Measurements from ENCODE around the gene REG3G. TPM values are rescaled to one million over a fixed set of nuclear protein-coding genes. Genes with fewer than 3 reads are reported as not detected.

The REG3G gene
- total RNA-seq, 1 experiment from 2014 or later: not detected

GRCh38 chr2:78989051-78989450 is 36.5 kb upstream of the REG3G start:
- no peaks in the 10 kb centered on the region for H3K36me3 ChIP-seq (ENCODE audit: control insufficient read depth, insufficient read depth, low read length)
- peaks cover 10% of the 10 kb centered on the region for H3K27me3 Mint-ChIP-seq (ENCODE audit: insufficient read depth, unreplicated experiment)
- ChIA-PET CTCF (no interaction called here), POLR2A (no interaction called here)
- TF ChIP-seq, protein P1, sequence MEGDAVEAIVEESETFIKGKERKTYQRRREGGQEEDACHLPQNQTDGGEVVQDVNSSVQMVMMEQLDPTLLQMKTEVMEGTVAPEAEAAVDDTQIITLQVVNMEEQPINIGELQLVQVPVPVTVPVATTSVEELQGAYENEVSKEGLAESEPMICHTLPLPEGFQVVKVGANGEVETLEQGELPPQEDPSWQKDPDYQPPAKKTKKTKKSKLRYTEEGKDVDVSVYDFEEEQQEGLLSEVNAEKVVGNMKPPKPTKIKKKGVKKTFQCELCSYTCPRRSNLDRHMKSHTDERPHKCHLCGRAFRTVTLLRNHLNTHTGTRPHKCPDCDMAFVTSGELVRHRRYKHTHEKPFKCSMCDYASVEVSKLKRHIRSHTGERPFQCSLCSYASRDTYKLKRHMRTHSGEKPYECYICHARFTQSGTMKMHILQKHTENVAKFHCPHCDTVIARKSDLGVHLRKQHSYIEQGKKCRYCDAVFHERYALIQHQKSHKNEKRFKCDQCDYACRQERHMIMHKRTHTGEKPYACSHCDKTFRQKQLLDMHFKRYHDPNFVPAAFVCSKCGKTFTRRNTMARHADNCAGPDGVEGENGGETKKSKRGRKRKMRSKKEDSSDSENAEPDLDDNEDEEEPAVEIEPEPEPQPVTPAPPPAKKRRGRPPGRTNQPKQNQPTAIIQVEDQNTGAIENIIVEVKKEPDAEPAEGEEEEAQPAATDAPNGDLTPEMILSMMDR (IDR thresholded peaks at IDR 0.05; ENCODE audit: insufficient read depth in 1 of 2, low read depth in 1 of 2, low read length in 1 of 2, severe bottlenecking in 1 of 2, unreplicated experiment in 1 of 2): no peak
- H3K4me3 Mint-ChIP-seq (ENCODE audit: unreplicated experiment): no peak overlapping the region
- H3K4me1 ChIP-seq: no peaks in the 10 kb centered on the region; the same call in 1 of the 2 replicates
- no peaks in the 10 kb centered on the region for H3K36me3 Mint-ChIP-seq (ENCODE audit: insufficient read depth, unreplicated experiment)
- no peak for DNase-seq
- intact Hi-C loops (cut with micrococcal nuclease; ENCODE audit: unreplicated experiment): no loop called here
- no peak overlapping the region for H3K4me3 ChIP-seq (ENCODE audit: low read depth, low read length)
- H3K27me3 ChIP-seq (replicated peaks; ENCODE audit: control insufficient read depth, insufficient read depth, low read length): no peaks in the 10 kb centered on the region
- no TSS peak for BruUV-seq (replicated peaks)
- H3K9me3 ChIP-seq: no peaks in the 10 kb centered on the region
- no peaks in the 10 kb centered on the region for H3K4me1 Mint-ChIP-seq (ENCODE audit: low read depth, unreplicated experiment)
- H3K27ac Mint-ChIP-seq (ENCODE audit: unreplicated experiment): no peak overlapping the region
- H3K9me3 Mint-ChIP-seq (ENCODE audit: unreplicated experiment): no peaks in the 10 kb centered on the region

DNA sequence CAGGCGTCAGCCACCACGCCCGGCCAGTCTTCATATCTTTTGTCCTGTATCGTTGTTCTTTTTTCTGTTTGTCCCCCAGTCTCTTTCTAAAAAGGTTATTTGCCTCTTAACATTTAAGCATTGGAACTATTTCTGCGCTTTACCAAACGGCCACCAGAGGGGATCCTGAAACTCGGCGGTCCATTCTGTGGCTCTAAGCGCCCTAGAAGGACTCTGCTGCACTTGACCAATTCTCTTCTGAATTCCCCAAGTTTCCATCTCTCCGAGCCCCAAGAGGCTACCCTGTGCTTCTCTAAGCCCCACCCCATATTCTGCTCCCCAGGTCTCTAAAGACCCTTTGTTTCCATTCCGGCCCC is 33.1 kb upstream of the REG3G start:
- TF ChIP-seq, protein P1 (IDR thresholded peaks at IDR 0.05; ENCODE audit: insufficient read depth in 1 of 2, low read depth in 1 of 2, low read length in 1 of 2, severe bottlenecking in 1 of 2, unreplicated experiment in 1 of 2): peak; percentile 62 to 67
- no TSS peak for BruUV-seq (replicated peaks)
- H3K4me3 ChIP-seq (ENCODE audit: low read depth, low read length): peak overlapping the region; percentile 28
- DNase-seq: peak; percentile 48 to 53
- H3K4me1 ChIP-seq: no peaks in the 10 kb centered on the region; the same call in 1 of the 2 replicates
- no peaks in the 10 kb centered on the region for H3K36me3 ChIP-seq (ENCODE audit: control insufficient read depth, insufficient read depth, low read length)
- Mint-ChIP-seq H3K27ac (ENCODE audit: unreplicated experiment) (no peak overlapping the region), H3K4me1 (ENCODE audit: low read depth, unreplicated experiment) (no peaks in the 10 kb centered on the region), H3K36me3 (ENCODE audit: insufficient read depth, unreplicated experiment) (no peaks in the 10 kb centered on the region), H3K4me3 (ENCODE audit: unreplicated experiment) (peak overlapping the region; percentile 70), H3K27me3 (ENCODE audit: insufficient read depth, unreplicated experiment) (peaks cover 20% of the 10 kb centered on the region), H3K9me3 (ENCODE audit: unreplicated experiment) (no peaks in the 10 kb centered on the region)
- ChIA-PET CTCF (no interaction called here), POLR2A (no interaction called here)
- intact Hi-C loops (cut with micrococcal nuclease; ENCODE audit: unreplicated experiment): loop anchor here (1.0 kb wide), 2 partner anchors 227 to 895 kb away; no protein-coding TSS in a partner anchor
- H3K27me3 ChIP-seq (replicated peaks; ENCODE audit: control insufficient read depth, insufficient read depth, low read length): peaks cover 1% of the 10 kb centered on the region
- H3K9me3 ChIP-seq: no peaks in the 10 kb centered on the region

GRCh38 chr2:78992807-78993517 is 32.5 kb upstream of the REG3G start:
- TF ChIP-seq, protein P1 (IDR thresholded peaks at IDR 0.05; ENCODE audit: insufficient read depth in 1 of 2, low read depth in 1 of 2, low read length in 1 of 2, severe bottlenecking in 1 of 2, unreplicated experiment in 1 of 2): no peak
- POLR2A ChIA-PET: no interaction called here
- intact Hi-C loops (cut with micrococcal nuclease; ENCODE audit: unreplicated experiment): loop anchor here (1.0 kb wide), 2 partner anchors 226 to 894 kb away; no protein-coding TSS in a partner anchor
- Mint-ChIP-seq H3K9me3 (ENCODE audit: unreplicated experiment) (no peaks in the 10 kb centered on the region), H3K4me1 (ENCODE audit: low read depth, unreplicated experiment) (no peaks in the 10 kb centered on the region), H3K36me3 (ENCODE audit: insufficient read depth, unreplicated experiment) (no peaks in the 10 kb centered on the region), H3K27me3 (ENCODE audit: insufficient read depth, unreplicated experiment) (peaks cover 20% of the 10 kb centered on the region), H3K27ac (ENCODE audit: unreplicated experiment) (no peak overlapping the region), H3K4me3 (ENCODE audit: unreplicated experiment) (peak overlapping the region; percentile 70)
- Histone ChIP-seq H3K4me3 (ENCODE audit: low read depth, low read length) (peak overlapping the region; percentile 28), H3K4me1 (no peaks in the 10 kb centered on the region; the same call in 1 of the 2 replicates), H3K36me3 (ENCODE audit: control insufficient read depth, insufficient read depth, low read length) (no peaks in the 10 kb centered on the region), H3K27me3 (replicated peaks; ENCODE audit: control insufficient read depth, insufficient read depth, low read length) (peaks cover 1% of the 10 kb centered on the region), H3K9me3 (no peaks in the 10 kb centered on the region)
- BruUV-seq (replicated peaks): no TSS peak
- peak; percentile 34 to 56 for DNase-seq
- CTCF ChIA-PET: no interaction called here
